HTR-8/SVneo (cell line): ENCODE data around the gene GZMM.

Experiments used
- DNase-seq: peaks from one replicate; pipeline ENCODE4 v3.0.0; 2011; ENCODE audit warnings: low spot score, mixed read lengths; ENCODE audit not compliant: insufficient read length
- FAIRE-seq: peaks from 2 replicates; lab custom pipeline; 2011; peaks lifted over from hg19 to GRCh38; lab: Jason Lieb, UNC

Gene GZMM

DNA sequence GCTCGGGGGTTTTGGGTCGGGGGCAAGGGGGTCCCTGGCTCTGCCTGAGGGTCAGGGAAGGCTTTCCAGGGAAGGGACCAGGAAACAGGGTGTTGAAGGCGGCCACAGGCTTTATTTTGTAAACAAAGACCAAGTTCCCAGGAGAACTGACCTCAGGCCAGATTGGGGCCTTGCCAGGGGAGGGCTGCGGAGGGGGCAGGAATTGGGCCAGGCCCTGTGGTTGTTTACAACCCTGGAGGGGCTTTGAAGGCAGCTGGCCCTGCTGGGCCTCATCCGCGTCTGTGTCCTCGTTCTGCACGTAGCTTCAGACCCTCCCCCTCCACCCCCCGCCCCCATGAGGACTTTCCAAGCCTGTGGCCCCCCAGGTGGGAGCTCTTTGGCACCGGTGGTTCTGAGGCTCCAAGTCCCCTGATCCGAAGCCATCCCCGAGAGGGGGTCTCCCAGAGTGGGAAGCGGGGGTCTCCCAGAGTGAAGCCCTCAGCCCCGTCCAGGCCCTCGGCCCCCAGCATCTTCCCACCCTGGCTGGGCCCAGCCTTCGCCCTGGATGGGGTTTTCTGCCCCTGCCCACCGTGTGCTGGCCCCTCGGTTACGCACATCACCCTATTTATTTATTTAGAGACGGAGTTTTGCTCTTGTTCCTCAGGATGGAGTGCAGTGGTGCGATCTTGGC, 15.1 kb downstream of the GZMM start:
- FAIRE-seq, result no peak
- DNase-seq, result no peak

DNA sequence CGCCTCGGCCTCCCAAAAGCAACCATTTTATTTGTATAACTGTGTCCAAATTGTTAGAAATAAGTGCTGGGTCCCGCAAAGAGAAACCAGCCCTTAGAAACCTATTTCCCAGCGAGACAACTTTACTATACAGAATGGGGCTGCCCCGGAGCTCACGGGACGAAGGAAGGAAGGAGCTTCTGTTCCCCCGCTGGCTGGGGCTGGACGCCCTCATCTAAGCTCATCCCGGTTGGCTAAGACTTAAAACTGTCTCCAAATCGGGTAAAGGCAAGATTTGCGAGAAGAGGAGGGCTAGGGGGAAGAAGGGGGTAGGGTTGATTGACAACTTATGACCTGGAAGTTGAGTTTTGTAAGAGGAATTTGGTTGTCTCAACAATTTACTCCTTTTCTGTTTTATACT, 16.3 kb downstream of the GZMM start:
- no peak for DNase-seq
- no peak for FAIRE-seq

DNA sequence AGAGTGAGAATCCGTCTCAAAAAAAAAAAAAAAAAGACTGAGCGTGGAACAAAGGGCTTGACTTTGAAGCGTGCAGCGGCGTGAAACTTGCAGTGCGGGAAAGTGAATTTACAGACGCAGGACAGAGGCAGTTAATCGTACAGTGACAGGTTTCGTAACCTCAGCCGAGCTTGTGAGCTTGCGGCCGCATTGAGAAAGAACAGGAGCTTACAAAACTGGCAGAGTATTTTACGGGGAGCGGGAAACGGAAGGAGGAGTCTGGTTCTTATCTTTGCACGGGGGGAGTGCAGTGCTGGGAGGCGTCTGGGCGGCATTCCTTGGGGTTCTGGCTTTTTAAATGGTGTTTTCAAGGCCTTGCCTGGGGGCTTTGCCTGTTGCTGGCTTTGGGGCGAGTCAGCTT, 22.6 kb downstream of the GZMM start:
- FAIRE-seq (no peak), DNase-seq (no peak)

DNA sequence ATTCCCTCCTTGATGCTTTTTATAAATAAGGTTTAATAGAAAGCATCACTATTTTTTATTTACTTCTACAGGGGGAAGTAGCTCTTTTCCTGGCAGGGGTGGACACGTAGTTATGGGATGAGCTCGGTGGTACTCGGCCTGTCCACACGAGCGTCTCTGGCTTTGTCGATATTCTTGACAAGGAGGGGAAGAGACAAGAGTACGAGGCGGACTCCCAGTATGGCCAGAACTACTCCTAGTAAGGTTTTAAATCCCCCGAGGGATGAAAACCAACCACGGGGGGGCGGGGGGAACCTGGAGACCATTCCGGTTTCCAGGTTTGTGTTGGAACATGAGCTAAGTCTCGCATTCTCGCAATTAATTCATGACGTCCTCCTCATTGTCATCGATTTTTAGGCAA, 23.0 kb downstream of the GZMM start:
- DNase-seq (no peak), FAIRE-seq (no peak)

DNA sequence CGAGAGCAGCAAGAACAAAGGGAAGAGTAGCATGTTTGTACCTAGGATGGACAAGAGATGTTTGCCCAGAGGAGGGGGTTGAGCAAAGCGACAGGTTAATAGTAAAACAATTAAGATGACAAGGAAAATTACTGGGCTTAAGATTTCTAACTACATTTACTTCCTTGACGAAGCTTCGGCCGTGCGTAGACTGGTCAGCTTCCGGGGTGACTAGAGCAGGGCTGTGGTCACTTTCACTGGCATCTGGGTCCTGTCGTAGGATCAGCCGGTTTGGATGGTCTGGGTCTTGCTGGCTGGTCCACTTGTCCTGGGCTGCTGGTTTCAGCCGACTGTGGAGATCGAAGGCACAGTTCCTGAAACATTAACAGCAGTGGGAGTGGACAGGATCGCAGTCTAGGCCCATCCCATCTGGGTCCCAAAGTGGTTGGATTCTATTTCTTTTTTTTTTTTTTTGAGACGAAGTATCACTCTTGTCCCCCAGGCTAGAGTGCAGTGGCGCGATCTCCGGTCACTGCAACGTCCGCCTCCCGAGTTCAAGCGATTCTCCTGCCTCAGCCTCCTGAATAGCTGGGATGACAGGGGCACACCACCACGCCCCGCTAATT, 23.5 kb downstream of the GZMM start:
- no peak for FAIRE-seq
- DNase-seq, result no peak

DNA sequence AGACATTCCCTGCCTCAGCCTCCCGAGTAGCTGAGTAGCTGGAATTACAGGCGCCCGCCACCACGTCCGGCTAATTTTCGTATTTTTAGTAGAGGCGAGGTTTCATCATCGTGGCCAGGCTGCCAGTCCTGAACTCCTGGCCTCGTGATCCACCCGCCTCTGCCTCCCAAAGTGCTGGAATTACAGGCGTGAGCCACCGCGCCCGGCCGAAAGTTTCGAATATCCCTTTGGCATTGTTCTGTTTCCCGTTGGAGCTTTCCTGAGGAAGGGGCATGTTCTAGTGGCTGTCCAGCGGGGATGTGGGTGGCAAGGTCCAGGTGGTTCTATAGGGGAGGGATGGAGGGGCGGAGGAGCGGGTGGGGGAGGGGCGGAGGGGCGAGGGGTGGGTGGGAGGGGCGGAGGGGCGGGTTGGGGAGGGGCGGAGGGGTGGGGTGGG, 26.4 kb downstream of the GZMM start:
- FAIRE-seq (no peak), DNase-seq (no peak)

DNA sequence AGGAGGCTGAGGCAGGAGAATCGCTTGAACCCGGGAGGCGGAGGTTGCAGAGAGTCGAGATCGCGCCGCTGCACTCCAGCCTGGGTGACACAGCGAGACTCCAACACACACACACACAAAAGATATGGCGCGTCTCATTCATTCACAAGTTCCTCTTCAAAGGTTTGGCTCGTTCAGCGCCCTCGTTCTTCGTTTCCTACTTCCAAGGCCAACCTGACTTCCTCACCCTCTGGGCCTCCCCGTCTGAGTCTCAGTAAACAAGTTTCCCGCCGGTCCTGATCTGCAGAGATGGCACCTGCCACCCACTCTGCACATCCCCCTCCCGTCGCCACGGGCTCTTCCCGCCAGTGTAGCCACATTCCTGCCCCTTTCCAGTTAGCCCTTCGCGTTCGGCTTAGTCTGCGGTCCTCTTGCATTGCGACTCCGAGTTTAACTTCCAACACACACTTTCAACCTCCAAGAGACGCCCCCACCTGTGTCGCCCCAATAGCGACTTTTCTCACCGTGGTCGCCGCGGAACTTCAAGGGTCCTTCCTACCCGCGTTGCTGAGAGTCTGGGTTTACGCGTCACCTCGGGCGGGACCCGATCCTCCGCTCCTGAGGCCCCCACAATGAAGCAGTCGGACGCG, 27.2 kb downstream of the GZMM start:
- FAIRE-seq, result no peak
- DNase-seq, result no peak

DNA sequence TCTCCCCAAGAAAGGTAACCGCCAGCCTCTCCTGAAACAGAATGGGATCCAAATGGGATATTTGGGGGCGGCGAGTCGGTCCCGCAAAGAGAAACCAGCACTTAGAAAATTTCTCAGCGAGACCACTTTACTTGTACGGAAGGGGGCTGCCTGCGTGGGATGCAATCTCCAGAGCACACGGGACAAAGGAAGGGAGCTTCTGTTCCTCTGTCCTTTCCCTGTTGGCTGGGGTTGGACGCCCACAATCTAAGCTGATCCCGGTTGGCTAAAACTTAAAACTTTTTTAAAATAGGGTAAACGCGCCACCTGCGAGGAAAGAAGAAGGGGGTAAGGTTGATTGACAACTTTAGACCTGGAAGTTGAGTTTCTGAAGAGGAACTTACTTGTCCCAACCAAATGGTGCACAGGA, 27.7 kb downstream of the GZMM start:
- DNase-seq (no peak), FAIRE-seq (no peak)

DNA sequence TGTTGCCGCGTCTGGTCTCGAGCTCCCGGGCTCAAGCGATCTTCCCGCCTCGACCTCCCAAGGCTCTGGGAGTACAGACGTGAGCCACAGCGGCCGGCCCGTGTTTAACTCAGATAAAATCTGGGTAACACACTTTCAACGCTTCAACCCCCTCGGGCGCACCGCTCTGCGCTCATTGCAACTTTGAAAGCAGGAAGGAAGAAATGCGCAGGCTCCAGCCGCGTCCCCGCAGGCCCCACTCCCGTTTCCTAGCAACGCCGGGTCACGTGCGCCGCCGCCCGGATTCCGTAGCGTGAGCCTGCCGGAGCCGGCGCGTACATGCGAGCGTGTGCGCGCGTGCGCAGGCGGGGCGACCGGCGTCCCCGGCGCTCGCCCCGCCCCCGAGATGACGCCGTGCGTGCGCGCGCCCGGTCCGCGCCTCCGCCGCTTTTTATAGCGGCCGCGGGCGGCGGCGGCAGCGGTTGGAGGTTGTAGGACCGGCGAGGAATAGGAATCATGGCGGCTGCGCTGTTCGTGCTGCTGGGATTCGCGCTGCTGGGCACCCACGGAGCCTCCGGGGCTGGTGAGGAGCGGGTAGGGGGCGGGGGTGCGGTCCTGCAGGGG, 28.4 kb downstream of the GZMM start, which contains the start of gene BSG:
TSS of gene BSG (plus strand) at position 457 of the 603 bp plus-strand sequence. CDS start at position 496, 39 bp downstream.
- FAIRE-seq (peak; percentile 77), DNase-seq (peak; percentile 96)

DNA sequence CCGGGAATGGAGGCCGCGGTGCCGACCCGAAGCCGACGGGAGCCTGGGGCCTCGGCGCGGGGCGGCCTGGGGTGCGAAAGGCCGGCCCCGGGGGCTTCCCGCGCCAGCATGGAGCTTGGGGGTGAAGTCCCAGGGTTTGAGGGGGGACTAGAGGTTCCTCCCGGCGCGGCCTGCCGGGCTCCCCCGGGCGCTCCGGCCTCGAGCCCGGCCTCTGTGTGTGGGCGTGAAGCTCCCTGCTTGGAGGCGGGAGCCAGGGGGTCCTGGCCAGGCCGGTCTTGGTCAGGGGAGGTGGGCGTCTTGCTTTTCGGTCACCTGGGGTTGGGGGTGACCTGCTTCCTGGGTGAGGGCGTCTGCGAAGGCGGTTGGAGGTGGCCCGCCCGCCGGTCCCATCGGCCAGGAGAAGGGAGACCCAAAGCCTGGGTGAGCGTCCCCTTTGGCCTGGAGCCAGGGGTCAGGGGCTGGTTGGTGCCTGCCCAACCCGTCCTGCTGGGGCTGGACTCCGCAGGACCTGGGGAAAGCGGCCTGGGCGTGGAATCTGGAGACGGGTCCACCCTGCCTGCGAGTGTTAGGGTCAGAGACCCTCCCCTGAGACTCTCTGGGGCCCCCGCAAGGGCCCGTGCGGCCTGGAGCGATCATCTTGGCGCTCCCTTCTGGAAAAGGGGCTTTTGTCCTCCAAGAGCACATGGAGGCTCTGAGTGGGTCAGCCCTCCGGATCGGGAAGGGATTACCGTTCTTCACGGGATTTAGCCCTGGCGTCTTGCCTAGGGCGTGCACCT, 29.1 kb downstream of the GZMM start:
- FAIRE-seq, result no peak
- DNase-seq, result no peak

DNA sequence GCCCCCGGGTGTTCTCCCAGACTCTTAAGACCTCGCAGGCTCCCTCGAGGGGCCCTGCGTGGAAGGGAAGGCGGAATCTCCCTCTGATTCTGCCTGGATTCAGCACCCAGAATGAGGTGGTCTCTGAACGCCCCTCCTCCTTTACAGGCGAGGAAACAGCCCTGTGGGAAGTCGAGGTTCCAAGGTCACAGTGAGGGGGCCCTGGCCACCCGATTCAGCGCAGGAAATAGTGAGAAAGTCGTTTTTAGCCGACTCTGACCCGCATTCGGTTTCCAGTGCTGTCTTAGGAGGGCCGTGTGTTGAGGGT, 29.6 kb downstream of the GZMM start:
- FAIRE-seq, result no peak

DNA sequence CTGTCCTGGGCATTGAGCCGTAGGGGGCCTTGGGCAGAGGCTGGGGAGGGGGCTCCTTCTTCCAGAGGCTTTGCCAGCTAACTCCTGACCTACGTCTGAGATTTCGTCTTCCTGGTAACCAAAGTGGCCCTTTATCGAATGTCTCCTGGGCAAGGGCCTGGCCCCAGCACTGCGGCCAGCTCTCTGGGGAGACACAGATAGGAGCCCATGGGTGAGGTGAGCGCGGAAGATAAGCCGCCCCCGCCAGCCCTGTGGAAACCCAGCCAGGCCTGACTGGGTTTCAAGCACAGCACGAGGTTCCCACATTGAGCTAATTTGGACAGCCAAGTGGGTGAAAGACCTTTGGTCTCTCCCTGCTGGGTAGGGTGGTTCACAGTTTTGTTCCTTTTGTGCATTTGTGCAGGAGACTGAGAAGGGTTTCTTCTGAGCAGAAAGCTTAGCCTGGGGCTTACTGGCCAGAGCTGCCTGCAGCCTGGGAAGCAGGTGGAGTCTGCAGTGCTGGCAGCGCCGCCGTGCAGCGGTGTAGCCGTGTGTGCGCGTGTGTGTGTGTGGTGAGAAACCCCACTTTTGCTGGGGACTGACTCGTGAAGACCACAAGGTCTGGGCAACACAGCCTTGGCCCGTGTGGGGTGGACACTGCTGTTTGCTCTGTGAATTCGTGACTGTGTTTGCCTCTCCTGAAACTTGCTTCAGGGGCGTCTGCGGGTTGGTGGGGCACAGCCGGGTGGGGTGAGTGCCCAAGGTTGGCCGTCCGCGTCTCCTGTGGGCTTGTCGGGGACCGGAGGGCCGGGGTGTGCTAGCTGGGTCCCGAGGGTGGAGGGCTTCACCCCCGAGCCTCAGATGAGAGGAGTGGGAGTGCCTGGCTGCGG, 31.0 kb downstream of the GZMM start:
- FAIRE-seq (no peak), DNase-seq (no peak)

More for the DNA sequence above, 29.6 kb downstream of the GZMM start:
- DNase-seq, result no peak

DNA sequence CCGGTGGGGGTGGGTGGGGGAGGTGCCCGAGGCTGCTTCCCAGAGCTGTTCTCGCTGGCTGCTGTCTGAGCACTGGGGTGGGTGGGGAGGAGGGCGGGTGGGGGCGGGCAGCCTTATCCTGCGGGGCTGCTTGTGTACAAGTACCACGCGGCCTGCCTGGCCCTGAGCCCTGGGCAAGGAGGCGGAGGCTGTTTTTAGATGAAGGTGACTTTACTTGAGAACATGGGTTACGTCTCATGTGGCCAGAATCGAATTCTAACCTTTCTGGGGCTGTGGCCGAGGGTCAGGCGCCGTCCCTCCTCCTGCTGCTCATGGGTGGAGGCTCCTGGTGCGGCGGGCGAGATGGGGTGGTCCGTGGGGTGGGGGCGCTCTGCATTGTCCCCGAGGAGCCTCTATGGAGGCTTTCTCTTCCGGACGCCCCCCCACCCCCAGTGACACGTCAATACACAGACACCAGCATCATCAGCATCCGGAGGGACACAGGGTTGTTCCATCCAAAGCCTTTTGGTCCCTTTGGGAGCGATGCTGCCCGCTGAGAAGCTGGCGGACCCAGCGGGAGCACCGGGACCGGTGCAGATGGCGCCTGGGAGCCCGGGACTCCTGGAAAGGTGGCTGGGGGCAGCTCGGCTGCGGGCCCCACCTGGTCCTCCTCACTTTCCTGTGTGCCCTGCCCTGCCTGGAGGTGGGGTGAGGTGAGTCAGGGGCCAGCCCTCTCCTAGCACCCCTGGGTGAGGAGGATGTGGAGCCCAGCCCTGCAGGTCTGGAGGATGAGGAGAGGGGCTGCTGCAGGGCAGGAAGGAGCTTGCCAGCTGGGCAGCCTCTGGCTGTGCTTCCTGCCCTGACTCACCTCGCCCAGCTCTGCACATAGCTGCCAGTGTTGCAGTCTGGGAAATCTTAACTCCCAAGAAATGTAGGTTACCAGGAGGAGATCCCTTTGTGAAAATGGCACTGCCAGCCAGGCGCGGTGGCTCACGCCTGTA, 32.0 kb downstream of the GZMM start:
- FAIRE-seq, result no peak
- peak; percentile 46 for DNase-seq

DNA sequence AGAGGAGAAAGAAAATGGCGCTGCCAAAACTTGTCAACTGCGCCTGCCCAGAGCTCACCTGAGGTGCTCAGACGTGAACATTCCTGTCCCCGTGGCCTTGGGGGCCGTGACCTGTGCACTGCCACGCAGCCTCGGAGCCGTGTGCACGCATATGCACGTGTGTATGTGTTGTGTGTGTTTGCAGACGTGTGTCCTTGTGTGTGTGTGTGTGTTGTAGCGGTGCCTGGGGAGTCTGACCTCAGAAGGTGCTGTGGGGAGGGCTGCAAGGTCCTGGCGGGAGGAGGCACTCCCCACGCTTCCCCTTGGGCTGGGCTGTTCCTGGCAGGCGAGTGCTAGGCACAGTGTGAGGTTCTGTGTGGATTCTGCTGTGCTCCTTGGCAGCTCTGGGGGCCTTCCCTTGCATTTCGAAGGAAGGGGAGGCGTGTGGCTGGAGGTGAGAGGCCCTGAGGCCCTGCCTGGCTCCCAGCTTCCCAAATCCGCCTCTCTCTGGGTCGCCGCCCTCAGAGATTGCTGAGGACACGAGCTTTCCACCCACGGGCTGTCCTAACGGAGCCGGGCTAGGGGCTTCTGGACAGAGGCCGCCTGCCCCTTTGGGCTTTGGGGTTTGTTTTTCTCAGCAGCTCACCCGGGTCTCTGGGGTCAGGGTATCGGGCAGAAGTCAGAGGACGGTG, 33.0 kb downstream of the GZMM start:
- no peak for FAIRE-seq
- no peak for DNase-seq

DNA sequence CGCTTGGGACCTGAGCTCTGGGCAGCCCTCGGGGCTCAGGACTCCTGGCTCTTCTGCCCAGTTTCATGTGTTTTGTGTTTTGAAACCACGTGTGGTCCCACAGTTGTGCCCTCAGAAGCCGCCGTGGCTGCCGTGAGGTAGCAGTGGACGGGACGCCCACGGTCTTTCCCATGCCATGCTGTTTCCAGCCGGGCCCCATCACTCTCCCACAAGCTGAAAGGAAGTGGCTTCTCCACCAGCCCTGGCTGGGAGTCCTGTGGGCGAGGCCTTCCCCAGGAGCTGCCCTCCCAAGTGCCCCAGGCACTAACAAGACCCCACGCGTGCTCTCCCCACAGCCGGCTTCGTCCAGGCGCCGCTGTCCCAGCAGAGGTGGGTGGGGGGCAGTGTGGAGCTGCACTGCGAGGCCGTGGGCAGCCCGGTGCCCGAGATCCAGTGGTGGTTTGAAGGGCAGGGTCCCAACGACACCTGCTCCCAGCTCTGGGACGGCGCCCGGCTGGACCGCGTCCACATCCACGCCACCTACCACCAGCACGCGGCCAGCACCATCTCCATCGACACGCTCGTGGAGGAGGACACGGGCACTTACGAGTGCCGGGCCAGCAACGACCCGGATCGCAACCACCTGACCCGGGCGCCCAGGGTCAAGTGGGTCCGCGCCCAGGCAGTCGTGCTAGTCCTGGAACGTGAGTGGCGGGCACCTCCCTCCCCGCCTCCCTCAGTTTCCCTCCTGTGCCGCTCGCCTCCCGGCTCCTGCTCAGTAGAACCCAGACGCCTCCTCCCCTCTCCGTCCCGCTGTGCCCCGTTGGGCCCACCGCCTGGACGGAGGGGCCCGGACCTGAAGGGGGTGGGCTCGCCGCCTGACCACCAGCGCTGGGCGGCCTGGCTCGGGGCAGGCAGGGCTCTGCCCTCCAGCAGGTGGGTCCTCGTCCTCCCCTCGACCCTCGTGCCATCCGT, 33.9 kb downstream of the GZMM start:
- DNase-seq (no peak), FAIRE-seq (no peak)

DNA sequence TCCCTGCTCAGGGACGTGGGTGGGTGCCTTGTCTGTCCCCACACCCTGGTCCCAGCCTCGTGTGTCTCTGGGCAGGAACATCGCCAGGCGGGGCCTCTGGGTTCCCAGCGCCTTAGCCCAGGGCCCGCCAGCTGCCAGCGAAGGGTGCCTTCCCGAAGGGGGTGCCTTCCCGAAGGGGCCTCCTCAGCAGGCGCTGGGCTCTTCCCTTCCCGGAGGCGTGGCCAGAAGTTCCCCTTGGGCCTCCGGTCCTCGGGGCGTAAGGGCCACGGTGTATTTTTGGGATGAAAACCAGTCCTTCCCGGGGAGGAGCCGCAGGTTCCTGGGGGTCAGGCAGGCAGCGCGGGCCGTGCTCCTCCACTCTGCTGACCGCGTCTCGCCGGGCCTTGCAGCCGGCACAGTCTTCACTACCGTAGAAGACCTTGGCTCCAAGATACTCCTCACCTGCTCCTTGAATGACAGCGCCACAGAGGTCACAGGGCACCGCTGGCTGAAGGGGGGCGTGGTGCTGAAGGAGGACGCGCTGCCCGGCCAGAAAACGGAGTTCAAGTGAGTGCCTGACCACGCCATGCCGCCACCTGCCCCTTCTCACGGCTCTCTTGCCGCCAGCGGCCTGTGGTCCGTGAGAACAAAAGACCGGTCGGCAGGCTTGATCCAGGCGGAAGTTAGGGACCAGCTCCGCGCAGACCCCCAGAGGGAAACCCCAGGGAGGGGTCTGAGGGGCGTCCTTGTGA, 35.4 kb downstream of the GZMM start:
- DNase-seq, result no peak
- no peak for FAIRE-seq
